HG03064 (cell line): Measurements from ENCODE around the gene COL26A1.

Experiments
- ATAC-seq: cut with Tn5 transposase; IDR thresholded peaks from one replicate; pipeline ENCODE4 v1.9.1; 2021; ENCODE audit warnings: low read depth; ENCODE audit not compliant: unreplicated experiment

COL26A1 gene

DNA sequence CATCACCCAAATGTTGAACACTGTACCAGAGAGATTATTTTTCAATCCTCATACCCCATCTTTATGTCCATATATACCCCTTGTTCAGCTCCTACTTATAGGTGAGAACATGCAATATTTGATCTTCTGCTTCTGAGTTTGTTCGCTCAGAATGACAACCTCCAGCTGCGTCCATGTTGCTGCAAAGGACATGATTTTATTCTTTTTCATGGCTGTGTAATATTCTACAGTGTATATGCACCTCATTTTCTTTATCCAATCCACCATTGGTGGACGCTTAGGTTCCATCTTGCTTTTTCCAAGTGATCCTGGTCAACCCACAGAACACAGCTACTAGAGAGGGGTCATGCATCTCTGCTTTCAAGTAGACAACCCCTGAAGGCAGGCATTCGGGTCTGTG lies 166.9 kb downstream of the COL26A1 start:
- no peak for ATAC-seq

DNA sequence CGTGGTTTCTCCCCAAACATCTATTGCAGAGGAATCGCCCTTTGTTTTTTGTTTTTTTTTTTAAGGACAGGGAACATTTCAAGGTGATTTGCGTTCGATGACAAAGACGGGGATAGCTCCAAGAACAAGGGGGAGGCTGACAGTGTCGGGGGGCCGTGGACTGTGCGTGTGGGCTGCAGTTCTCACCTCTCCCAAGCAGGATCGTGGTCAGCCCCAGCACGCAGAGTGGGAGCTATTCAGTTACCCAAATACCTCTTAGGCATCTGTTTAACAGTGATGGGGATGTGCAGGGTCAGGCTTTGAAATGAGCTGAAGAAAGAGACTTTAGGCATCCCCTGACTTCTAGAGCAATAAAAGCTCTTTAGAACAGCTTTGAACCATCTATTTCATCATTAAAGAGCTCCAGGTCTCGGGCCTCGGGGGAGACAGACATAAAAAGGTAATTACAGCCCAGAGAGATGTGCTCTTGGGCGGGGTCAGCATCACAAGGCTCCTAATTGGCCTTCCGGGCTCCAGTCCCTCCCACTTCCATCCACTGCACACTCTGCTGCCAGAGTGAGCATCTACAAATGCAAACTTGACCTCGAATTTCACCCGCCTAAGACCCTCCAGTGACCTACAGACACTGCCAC lies 169.2 kb downstream of the COL26A1 start:
- ATAC-seq: no peak

DNA sequence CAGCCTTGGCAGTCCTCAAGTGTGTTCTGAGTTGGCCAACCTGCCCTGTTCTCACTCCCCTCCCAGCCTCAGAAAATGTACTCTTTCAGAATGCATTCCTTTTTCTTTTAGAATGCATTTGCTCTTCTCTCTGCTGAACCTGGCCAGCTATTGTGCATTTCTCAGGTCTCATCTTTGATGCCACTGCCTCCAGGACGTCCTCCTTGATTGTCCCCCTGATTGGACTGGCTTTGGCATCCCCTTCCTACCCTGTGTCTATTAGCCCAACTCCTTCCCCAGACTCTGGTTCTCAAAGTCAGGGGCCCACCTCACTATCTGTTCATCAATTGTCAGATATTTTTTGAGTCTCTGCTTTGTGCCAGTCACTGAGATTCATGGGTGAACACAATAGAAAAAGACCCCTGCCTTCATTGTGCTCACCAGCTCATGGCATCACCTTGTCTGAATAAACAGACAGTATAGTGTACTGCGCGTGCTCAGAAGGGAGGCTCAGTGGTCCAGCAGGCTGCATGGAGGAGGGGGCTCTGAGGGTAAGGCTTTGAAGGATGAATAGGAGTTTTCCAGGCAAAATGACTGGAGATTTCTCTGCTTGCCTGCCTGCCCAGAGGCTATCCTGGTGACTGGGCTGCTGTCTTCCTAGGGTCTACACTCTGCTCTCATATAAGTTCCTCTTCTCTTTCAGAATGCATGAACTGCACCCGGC lies 169.9 kb downstream of the COL26A1 start:
- no peak for ATAC-seq

DNA sequence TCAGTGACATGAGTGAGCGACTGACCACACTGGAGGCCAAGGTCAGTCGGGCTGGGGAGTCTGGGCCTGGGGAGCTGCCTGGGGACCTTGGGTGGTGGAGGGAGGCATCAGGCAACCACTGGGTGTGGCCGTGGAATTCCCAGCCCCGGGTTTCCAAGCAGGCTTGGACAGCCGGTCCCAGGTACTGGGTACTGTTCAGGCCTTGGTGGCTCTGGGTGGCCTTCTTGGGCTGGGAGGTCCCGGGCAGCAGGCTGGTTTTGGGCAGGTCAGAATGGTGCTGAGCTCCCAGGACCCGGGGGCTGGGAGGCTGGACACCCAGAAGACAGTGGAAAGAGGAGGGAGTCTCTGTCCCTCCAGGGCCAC lies 170.4 kb downstream of the COL26A1 start:
- ATAC-seq: no peak

DNA sequence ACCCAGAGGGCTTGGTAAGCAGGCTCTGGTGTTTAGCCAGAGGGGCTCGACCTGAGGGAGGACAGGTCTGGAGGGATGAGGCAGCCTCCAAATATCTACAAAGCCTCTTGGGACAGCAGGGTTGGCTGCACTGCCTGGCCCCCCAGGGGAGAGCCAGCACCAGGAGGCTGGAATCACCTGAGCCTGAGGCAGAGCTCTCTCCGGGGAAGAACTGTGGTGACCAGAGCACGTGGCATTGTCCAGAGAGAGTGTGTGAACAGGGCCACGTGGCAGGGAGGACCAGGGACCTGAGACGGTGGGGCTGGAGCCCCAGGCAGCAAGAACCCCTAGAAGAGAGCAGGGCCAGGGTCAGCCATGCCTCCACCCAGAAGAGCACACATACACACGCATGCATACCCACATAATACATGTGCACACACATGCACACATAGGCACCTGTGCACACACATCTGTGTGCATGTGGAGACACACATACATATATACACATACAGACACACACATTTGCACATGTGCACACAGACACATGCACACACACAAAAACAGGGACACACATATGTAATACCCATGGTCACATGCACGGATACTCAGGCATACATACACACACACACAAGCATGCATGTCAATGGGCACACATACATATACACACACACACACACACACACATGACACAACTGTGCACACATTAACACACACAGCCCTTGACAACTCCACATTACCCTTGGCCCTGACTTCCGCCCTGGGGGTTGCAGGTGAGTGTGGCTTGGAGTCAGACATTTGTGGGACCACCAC lies 171.5 kb downstream of the COL26A1 start:
- ATAC-seq: no peak

DNA sequence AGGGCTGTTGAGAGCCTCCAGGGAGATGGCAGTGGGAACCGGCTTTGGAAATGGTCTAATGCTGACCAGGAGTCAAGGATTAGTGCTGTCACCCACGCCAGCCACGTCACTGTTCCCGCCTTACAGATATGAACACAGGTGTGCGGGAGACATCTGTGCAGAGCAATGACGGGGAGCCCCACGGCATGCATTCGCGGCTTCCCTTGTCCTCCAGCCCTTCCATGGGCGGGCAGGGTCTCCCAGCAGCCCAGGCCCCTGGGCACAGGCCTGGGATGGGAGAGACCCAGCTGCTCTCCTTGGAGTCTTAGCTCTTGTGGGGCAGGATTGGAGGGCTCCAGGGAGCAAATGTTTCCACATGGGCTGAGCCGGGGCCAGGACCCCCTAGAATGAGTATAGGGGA lies 172.2 kb downstream of the COL26A1 start:
- ATAC-seq: no peak

DNA sequence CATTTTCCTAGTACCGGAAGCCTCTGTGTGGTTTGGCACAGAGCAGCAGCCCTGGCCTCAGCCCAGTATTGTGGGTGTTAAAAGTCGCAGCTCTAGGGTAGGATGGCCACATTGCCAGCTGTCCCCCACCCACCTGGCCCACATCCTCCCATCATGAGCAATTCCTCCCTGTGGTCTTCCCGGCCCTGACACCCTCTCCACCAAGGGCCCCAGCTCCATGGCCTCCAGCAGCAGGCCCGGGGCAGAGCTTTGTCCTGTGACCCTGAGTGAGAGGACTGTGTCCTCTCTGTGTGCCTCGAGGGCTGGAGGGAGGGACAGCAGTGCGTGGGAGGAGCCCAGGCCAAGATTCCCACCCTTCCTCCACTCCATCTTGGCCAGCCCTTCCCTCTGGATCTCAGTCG lies 172.7 kb downstream of the COL26A1 start:
- ATAC-seq: no peak

DNA sequence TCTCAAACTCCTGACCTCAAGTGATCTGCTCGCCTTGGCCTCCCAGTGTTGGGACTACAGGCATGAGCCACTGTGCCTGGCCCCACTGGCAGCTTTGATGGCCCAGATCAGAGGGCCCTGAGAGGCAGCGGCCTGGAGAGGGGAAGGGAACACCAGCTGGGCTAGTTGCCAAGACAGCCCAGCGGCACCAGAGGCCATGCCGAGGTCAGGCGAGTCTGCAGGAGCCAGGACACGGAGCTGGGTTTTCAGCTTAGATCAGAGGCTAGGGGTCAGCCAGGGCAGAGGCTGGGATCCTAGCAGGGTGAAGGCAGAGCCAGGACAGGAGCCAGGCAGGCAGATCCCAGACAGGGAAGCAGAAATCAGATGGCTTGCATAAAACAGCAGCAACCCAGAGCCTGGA lies 173.6 kb downstream of the COL26A1 start:
- ATAC-seq: no peak

DNA sequence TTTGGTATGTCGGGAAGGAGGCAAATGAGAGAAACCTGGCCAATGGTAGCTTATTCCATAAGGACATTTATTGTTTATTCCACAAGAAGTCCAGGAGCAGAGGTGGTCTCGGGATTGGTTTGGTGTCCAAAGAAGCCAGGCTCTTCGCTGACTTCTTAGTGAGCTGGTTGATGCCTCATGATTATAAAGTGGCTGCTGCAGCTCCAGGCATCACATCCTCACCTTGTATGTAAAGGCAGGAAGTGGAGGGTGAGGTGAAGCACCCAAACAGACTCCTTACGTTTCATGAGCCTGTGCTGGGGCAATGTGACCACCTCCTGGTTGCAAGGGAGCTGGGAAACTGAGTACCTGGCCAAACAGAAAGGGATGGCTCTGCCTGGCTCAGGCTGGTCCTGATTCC lies 174.0 kb downstream of the COL26A1 start:
- no peak for ATAC-seq

DNA sequence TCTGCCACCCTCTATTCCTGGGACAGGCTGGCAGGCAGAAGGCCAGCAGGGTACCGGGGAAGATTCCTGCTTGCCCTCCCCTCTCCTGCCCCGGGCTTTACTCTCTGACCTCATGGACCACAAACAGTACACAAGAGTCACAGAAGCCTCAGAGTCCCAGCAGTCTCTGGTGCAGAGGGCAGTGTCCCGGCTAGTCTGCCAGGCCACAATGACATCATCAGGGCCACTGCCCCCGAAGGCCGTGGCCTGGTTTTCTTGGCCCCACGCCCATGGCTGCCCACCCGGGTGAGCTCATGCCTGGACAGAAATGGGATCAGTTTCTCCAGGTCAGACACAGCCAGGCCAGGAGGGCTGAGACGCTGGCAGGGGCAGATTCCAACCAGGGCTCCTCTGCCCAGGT lies 174.5 kb downstream of the COL26A1 start:
- no peak for ATAC-seq

DNA sequence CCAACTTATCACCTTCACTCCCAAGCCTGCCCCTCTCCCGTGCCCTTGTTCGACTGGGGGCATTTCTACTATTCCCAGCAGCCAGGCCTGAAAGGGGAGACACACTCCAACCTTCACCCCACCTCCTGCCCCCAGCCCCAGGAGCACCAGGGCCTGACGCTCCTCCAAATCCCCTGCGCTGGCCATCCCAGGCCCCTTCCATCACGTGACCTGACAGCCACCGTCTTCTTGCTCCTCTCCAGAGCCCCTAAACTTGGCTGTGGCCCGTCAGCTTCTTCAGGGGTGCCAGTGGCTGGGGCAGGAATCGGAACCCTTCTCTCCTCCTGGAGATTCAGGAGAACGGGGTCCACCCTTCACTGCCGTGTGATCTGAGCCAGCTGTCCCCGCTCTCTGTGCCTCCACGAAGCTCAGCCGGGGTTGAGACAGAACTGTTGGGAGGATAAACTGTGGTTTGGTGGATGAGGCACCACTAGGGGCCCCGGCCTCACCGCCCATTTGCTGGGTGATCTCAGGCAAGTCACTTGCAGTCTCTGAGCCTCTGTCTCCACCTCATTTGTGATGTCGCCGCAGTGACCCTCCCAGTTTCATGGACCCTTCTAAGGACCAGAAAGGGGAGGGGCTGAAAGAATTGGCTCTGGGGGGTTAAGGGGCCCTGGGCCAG lies 175.4 kb downstream of the COL26A1 start:
- no peak for ATAC-seq

DNA sequence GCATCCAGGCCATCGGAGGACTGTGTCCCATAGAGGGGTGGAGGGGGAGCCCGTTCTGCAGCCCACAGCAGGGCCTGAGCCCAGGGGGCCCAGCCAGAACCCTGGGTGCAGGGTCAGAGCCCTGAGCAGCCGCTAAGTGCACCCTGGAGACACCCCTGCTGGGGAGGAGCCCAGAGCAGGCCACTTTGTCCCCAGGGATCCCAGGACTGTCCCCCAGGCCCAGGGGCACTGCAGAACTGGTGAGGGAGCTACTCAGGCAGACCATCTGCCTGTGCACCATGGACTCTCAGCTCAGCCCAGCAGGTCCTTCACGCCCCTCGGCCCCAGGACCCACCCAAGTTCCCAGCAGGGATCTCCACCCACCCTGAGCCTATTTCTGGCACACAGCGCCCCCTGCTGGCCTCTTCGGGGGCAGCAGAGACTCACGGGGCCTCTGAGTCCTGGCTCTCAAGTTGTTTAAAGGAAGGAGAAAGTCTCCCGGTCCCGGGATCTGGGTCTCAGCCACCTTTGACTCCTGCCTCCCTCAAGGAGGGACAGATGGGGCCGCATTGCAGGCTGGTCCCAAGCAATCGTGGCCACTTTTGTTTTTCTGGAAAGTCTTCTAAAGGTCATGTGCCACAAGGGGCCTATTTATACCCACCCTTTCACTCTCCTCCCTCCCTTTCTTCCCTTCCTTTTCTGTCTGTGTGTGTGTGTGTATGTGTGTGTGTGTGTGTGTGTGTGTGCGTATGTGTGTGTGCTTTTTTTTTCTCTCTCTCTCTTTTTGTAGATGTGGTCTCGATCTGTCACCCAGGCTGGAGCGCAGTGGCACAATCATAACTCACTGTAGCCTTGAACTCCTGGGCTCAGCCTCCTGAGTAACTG lies 176.2 kb downstream of the COL26A1 start:
- ATAC-seq: no peak

DNA sequence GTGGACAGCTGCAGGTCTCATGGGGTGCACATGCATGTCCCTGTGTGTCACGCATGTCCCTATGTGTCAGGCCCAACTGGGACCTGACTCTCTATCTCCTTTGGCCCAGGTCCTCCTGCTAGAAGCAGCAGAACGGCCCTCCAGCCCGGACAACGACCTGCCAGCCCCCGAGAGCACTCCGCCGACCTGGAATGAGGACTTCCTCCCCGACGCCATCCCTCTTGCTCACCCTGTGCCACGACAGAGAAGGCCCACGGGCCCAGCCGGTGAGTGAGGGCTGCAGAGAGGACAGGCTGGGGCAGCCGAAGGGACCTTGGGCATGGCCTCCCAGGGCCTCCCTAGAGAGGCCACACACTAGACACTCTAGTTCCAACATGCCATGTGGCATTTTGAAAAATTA lies 177.1 kb downstream of the COL26A1 start:
- ATAC-seq: no peak

DNA sequence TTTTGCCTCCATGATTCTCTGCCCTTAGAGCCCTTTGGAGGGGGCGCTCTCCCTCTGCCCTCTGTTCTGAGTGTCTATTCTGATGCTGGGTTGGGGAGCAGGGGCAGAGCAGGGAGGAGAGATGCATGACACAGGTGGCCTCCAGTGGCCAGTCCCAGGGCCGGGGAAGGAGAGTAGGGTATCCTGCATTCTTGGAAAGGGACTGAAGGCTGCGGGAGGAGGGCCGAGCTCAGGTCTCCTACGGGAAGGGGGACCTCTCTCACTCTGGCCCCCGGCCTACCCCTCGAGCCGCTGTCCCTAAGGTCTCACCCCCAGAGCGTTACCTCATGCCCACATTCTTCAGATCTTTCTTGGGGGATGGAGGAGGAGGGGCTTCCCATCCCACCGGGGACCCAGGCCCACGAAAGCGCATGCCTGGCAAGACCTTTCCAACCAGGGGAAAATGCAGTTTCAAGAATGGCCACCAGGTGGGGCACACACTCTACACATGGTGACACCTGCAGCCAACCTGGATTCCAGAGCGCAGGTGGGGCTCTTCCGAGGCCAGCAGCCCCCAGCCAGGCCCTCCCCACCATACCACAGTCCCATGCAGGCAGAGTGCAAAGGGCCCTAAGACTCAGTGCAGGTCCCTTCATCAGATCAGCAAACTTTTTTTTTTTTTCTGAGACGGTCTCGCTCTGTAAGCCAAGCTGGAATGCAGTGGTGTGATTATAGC lies 180.0 kb downstream of the COL26A1 start:
- no peak for ATAC-seq

DNA sequence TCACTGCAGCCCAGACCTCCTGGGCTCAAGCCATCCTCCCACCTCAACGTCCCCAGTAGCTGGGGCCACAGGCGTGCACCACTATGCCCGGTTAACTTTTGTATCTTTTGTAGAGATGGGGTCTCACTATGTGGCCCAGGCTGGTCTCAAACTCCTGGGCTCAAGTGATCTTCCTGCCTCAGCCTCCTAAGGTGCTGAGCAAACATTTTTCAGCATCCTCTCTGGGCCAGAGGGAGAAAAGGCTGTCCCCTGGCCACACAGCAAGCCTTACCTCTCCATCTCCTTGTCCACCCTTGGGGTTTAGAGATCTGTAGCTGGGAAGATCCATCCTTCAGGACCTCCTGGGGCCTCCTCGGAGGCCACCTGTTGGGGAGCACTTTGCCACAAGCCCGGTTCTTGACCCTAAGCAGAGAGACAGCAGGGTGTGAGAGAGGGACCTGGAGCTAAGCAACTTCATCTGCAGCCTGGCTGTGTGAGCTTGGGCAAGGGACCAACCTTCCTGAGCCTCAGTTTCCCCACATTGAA lies 180.6 kb downstream of the COL26A1 start:
- no peak for ATAC-seq

DNA sequence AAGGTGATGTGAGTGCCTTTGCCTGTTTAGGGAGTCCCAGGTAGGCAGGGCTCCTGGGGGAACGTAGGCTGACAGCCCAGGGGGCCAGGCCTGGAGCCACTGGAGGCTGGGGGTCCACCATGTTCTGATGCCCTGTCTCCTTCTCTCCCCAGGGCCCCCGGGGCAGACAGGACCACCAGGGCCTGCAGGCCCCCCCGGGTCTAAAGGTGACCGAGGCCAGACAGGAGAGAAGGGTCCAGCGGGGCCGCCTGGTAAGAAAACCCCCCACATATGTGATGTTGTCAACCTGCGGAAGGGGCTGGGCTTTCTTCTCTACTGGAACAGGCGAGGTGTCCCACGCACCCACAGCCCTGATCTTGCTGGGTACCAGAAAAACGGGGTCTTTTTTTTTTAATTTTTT lies 181.2 kb downstream of the COL26A1 start:
- ATAC-seq: no peak

DNA sequence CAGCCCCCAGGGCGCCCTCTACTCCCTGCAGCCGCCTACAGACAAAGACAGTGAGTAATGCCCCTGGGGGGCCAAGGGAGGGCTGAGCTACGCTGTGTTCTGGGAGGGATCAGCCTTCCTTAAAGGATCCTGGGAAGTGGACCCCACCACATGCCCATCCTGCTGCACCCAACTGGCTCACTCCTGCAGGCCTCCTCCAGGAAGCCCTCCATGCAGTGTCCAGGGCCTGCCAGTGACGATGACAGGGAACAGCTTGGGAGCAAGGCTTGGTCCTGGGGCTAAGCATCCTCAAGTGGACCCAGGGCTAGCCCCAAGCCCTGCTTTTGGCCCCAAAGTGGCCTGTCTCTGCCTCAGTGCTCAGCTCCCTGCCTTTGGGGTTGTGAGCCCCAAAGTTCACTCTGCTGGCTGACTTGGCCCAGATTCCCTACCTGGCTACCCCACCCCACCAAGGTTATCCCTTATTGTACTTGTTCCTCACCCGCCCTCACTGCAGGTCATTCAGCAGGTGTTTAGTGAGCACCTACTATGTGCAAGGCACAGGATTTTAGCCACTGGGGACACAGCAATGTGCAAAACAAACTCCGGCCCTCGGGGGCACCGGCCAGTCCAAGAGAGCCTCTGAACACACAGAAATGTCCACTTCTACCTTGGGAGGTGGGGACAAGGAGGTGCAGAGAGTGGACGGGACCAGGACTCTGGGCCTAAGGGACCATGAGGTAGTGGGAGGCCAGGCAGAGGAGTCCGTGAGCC lies 182.9 kb downstream of the COL26A1 start:
- no peak for ATAC-seq

DNA sequence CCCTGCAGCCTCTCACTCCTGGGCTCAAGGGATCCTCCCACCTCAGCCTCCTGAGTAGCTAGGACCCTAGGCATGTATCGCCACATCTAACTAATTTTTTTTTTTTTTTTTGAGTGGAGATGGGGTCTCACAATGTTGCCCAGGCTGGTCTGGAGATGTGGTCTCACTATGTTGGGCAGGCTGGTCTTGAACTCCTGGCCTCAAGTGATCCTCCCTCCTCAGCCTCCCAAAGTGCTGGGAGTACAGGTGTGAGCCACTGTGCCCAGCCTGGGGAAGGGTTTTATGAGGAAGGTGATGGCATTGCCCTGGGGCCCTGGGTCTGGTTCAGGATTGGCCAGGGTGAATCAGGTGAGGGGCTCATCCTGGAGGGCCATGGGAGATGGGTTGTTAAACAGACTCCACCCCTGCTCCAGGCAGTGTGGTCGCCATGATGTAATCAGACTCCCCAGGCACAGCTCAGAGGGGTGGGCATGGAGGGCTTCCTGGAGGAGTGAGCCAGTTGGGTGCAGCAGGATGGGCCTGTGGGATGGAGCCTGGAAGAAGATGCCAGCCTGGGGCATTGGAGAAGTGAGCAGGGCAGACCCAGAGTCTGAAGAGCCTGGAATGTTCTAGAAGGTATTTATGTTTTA lies 183.7 kb downstream of the COL26A1 start:
- no peak for ATAC-seq
